ENCODE results near the gene BARHL1. TPM values are rescaled to one million over a fixed set of nuclear protein-coding genes. Genes with fewer than 3 reads are reported as not detected.

BARHL1 gene
- total RNA-seq, 2 donors from 2014 or later = not detected

DNA sequence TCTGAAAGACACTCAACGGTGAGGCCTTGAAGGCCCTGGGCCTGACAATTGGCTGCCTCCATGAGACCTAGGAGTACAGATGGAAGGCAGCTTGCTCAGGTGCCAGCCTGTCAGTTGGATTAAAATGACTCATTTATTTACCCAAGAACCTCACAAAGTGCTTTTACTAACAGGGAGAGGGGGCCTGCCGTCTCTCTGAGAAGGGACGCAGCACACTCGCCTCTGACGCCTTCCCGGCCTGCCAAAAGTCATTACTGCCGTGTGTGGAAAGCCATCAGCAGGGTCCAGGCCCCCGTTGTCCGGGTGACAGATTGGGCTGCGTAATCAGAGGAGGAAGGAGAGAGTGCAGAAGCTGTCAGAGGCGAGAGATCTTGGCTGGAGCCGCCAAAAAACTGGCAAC is 54.9 kb downstream of the BARHL1 start:
- H3K4me3 ChIP-seq = no peak overlapping the region
- ATAC-seq (ENCODE audit: insufficient number of reproducible peaks, low FRiP score, low read depth) = no peak
- no peak overlapping the region for H3K27ac ChIP-seq
- no peaks in the 10 kb centered on the region for H3K27me3 ChIP-seq (replicated peaks; ENCODE audit: insufficient read depth)
- H3K9me3 ChIP-seq = no peaks in the 10 kb centered on the region
- peaks cover 32% of the 10 kb centered on the region for H3K36me3 ChIP-seq
- no peak for DNase-seq (ENCODE audit: low spot score)
- TF ChIP-seq, protein P1, sequence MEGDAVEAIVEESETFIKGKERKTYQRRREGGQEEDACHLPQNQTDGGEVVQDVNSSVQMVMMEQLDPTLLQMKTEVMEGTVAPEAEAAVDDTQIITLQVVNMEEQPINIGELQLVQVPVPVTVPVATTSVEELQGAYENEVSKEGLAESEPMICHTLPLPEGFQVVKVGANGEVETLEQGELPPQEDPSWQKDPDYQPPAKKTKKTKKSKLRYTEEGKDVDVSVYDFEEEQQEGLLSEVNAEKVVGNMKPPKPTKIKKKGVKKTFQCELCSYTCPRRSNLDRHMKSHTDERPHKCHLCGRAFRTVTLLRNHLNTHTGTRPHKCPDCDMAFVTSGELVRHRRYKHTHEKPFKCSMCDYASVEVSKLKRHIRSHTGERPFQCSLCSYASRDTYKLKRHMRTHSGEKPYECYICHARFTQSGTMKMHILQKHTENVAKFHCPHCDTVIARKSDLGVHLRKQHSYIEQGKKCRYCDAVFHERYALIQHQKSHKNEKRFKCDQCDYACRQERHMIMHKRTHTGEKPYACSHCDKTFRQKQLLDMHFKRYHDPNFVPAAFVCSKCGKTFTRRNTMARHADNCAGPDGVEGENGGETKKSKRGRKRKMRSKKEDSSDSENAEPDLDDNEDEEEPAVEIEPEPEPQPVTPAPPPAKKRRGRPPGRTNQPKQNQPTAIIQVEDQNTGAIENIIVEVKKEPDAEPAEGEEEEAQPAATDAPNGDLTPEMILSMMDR (IDR thresholded peaks at IDR 0.05) = no peak
- no peaks in the 10 kb centered on the region for H3K4me1 ChIP-seq (ENCODE audit: control insufficient read depth in 1 of 2, low read depth in 2 of 2)

DNA sequence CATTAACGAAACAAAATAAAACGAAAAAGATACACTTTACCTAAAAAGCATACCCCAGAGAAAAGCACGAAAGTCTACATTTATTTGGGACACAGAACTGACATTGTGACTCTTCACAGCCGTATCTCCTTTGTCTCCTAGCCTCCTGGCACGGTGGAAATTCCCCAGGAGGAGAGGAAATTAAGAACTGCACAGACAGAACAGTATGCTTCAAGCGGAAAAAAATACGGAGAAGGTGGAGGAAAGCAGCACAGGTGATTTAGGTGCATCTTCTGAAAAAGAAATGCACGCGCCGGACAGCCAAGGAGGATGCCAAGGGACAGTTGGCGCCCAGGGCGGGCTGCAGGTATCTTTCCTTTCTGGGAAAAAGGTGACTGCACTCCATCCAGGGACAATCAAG is 55.4 kb downstream of the BARHL1 start:
- TF ChIP-seq, protein P1 (IDR thresholded peaks at IDR 0.05) = no peak
- H3K27ac ChIP-seq = no peak overlapping the region

DNA sequence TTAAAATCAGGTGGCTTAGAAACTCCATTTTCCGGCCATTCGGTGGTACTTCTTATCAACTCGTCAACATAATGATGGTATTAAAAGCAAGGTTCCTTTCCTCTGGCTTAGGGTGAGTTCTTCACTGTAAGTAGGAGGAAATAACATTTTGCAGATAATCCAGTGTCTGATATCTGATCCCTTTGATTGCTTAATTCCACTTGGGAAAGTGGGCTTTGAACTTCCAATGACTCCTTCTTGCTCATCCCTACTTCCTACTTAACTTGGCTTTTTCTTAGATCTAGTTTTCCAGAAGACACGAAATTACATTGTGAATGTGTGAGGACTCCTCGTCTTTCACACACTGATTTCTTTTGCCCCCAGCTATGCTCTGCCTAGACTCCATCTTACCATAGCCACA is 55.8 kb downstream of the BARHL1 start:
- H3K27me3 ChIP-seq (replicated peaks; ENCODE audit: insufficient read depth) = no peaks in the 10 kb centered on the region
- H3K4me1 ChIP-seq (ENCODE audit: control insufficient read depth in 1 of 2, low read depth in 2 of 2) = no peaks in the 10 kb centered on the region
- TF ChIP-seq, protein P1 (IDR thresholded peaks at IDR 0.05) = no peak
- H3K36me3 ChIP-seq = peaks cover 34% of the 10 kb centered on the region
- DNase-seq (ENCODE audit: low spot score) (no peak), ATAC-seq (ENCODE audit: insufficient number of reproducible peaks, low FRiP score, low read depth) (no peak)
- H3K27ac ChIP-seq = no peak overlapping the region
- no peak overlapping the region for H3K4me3 ChIP-seq
- H3K9me3 ChIP-seq = no peaks in the 10 kb centered on the region

More for the DNA sequence above, 55.4 kb downstream of the BARHL1 start:
- Histone ChIP-seq H3K36me3 (peaks cover 32% of the 10 kb centered on the region), H3K4me1 (ENCODE audit: control insufficient read depth in 1 of 2, low read depth in 2 of 2) (no peaks in the 10 kb centered on the region), H3K27me3 (replicated peaks; ENCODE audit: insufficient read depth) (no peaks in the 10 kb centered on the region), H3K9me3 (no peaks in the 10 kb centered on the region), H3K4me3 (no peak overlapping the region)
- DNase-seq (ENCODE audit: low spot score) (no peak), ATAC-seq (ENCODE audit: insufficient number of reproducible peaks, low FRiP score, low read depth) (no peak)

GRCh38 chr9:132639322-132639721 is 56.9 kb downstream of the BARHL1 start:
- H3K9me3 ChIP-seq = no peaks in the 10 kb centered on the region
- DNase-seq (ENCODE audit: low spot score) (no peak), ATAC-seq (ENCODE audit: insufficient number of reproducible peaks, low FRiP score, low read depth) (no peak)
- TF ChIP-seq, protein P1 (IDR thresholded peaks at IDR 0.05) = no peak
- H3K4me1 ChIP-seq (ENCODE audit: control insufficient read depth in 1 of 2, low read depth in 2 of 2) = no peaks in the 10 kb centered on the region
- peaks cover 34% of the 10 kb centered on the region for H3K36me3 ChIP-seq
- H3K27me3 ChIP-seq (replicated peaks; ENCODE audit: insufficient read depth) = no peaks in the 10 kb centered on the region
- no peak overlapping the region for H3K4me3 ChIP-seq
- H3K27ac ChIP-seq = no peak overlapping the region

Other genes with a start within 250 kb of the BARHL1 start
- gene SETX, start 227.6 kb upstream of the BARHL1 start, total RNA-seq = 10 to 100 TPM; 57.9 to 78.5 TPM
- 10 to 100 TPM; 11.5 to 11.8 TPM for gene TTF1, start 175.8 kb upstream of the BARHL1 start, total RNA-seq
- gene CFAP77, start 172.4 kb upstream of the BARHL1 start, total RNA-seq = not detected
- gene DDX31, start 87.4 kb downstream of the BARHL1 start, total RNA-seq = 10 to 100 TPM in 1 of 2 donors, 1 to 10 TPM in 1; 7.6 to 19.7 TPM
- gene GTF3C4, start 87.9 kb downstream of the BARHL1 start, total RNA-seq = 10 to 100 TPM in 1 of 2 donors, 1 to 10 TPM in 1; 7.2 to 16.4 TPM

All from thoracic aorta (tissue), 2 donors.